Cardiac fibroblast (primary cell): ENCODE results near the gene IL3RA.

ENCODE experiments used
- DNase-seq, 2 donors: peaks; one replicate each; pipeline versions ENCODE4 v3.0.0 to v3.0.0-alpha.2; 2010; ENCODE audit warnings: low read depth in 2 of 2
- H3K4me3 ChIP-seq, 2 donors: replicated peaks in 1 of 2; 1 replicate in 1 of 2; 2 replicates in 1 of 2; pipeline ENCODE4 v1.5.1; 2011; ENCODE audit warnings: low read depth in 2 of 2, low read length in 2 of 2, mild to moderate bottlenecking in 2 of 2, moderate library complexity in 1 of 2
- CTCF ChIP-seq: IDR thresholded peaks from one replicate; pipeline ENCODE4 v1.5.1; 2011; ENCODE audit warnings: low read depth, mild to moderate bottlenecking, low read length, inconsistent platforms

Gene IL3RA

GRCh38 chrX:1412551-1413161, 76.1 kb downstream of the IL3RA start:
- no peak for TF ChIP-seq CTCF
- DNase-seq = no peak
- no peak overlapping the region for H3K4me3 ChIP-seq

GRCh38 chrX:1416327-1416784, 79.8 kb downstream of the IL3RA start:
- no peak for TF ChIP-seq CTCF
- H3K4me3 ChIP-seq = no peak overlapping the region
- no peak for DNase-seq

DNA sequence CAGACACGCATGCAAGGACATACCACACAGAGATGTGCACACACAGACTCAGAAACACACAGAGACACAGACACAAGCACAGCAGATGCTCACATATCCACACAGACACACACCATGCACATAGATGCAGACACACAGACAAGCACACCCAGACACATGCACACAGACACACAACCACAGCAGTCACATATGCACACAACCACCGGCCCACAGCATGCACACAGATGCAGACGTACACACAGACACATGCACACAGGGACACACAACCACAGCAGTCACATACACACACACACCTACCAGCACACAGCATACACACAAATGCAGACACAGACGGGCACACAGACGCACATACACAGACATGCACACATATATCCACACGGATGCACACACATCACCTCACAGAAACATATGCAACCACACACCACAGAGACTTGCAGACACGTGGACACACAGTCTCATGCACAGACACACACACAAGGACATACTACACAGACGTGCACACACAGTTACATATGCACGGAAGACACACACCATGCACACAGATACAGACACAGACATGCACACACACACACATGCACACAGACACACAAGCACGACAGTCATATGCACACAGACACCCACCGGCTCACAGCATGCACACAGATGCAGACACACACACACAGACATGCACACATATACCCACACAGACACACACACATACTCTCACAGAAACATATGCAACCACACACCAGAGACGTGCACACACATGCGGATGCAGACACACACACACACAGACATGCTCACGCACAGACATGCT, 80.6 kb downstream of the IL3RA start:
- DNase-seq = no peak
- no peak for TF ChIP-seq CTCF
- no peak overlapping the region for H3K4me3 ChIP-seq

DNA sequence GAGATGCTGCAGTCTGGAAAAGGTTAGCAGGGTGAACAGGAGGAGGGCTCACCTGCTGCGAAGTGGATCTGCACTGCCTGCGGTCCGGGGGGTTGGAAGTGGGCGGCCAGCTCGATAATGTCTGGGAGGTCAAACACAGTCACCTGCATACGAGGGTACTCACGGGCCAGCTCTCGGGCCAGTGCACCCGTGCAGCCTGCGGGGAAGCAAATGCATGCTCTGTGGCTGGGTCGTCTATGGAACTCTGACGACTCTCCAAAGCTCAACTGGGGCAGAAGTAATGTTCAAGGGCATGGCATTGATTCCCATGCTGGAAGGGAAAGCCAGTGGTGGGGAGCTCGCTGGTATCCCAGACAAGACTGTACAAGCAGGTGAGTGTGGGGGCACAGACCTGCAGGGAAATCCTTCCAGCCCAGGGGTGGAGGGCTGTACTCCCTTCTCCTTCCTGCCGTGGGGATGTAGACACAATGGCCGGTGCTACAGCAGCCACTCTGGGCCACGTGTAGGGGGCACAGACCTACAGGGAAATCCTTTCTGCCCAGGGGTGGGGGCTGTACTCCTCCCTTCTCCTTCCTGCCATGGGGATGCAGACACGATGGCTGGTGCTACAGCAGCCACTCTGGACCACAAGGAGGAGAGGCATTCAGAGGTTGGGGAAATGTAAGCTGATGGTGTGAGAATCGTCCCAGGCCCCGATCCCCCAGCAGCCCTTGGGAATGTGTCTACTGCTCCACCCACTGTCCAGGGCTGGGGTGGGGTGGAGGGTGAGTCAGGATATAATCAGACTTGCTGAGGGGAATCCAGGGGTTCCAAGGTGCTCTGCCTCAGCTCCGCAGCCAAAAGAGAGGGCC, 81.6 kb downstream of the IL3RA start:
- no peak for DNase-seq
- H3K4me3 ChIP-seq = no peak overlapping the region
- TF ChIP-seq CTCF = no peak

DNA sequence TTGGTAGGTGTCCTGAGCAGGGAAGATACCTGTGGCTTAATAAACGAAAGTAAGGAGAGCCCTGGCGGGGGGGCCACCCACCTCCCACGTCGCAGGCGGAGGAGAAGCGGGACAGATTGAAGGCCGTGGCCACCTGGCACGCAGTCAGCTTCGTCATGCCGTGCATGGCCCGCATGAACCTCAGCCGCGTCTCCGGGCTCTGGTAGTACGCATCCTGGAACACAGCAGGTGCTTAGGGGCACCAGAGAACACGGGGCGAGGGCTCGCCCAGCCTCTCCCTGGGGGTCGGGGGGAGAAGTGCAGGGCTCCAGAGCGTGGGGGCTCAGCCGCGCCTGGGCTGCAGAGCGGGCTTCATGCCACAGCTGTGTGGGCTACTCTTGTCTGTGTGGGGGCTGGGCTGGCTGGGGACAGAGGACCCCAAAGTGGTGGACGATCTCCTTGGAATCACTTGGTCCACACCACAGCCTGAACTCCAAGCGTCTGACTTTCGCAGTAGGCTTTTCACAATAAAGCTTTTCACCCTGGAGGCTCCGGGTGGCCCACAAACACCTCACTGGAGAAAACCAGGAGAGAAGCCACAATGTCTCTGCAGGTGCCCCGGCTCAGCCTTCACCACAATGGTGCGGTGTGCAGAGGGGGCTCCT, 82.4 kb downstream of the IL3RA start:
- no peak overlapping the region for H3K4me3 ChIP-seq
- no peak for DNase-seq
- TF ChIP-seq CTCF = no peak

DNA sequence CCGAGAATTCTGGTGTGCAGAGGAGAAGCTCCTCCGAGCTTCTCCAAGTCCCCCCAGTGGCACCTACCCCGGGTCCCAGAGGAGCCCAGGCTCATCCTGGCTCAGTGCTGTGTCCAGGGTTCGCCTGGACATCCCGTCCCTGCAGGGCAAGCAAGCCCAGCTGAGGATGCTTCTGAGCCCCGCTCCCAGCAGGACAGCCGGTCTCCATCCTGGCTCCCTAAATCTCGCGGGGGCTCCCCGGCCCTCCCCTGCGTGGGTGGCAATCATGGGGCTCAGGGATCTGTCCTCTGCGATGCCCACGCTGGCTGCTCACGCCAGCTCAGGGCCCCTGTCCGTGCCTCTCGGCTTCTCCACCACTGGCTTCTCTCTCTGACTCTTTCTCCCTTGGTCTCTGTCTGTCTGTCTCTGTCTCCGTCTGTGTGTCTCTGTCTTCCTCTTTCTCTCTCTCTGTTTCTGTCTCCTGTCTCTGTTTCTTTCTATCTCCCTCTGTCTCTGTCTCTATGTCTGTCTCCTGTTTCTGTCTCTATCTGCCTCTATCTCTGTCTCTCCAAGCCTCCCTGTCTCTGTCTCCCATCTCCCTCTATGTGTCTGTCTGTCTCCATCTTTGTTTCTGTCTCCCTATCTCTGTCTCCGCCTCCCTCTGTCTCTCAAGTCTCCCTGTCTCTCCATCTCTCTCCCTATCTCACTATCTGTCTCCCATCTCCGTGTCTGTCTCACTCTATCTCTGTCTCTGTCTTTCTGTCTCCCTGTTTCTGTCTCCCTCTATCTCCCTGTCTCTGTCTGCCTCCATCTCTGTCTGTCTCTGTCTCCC, 83.2 kb downstream of the IL3RA start:
- DNase-seq = no peak
- H3K4me3 ChIP-seq = no peak overlapping the region
- no peak for TF ChIP-seq CTCF
